Measurements from ENCODE around the gene TMEM132C.

The TMEM132C gene

DNA sequence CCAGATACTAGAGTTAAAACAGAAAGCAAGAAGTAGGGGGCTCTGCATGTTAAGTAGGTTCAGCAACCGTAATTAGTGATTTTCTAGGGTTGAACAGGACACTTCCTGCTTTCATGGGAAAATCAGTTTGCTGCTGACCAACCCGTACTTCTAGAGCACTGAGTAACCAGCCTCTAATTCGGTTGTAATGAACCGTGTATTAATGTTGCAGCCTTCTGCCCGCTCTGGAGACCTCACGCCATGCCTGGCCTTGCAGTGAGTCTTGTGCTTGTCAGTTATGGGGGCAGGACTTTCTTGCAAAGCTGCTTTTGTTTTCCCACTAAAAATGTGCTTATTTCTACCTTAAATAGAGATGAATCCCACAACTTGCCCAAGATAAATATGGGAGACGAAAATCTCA, 89.6 kb downstream of the TMEM132C start:
- no peak overlapping the region for H3K4me3 ChIP-seq (replicated peaks; ENCODE audit: low read depth, low read length)
- TF ChIP-seq, protein P1, sequence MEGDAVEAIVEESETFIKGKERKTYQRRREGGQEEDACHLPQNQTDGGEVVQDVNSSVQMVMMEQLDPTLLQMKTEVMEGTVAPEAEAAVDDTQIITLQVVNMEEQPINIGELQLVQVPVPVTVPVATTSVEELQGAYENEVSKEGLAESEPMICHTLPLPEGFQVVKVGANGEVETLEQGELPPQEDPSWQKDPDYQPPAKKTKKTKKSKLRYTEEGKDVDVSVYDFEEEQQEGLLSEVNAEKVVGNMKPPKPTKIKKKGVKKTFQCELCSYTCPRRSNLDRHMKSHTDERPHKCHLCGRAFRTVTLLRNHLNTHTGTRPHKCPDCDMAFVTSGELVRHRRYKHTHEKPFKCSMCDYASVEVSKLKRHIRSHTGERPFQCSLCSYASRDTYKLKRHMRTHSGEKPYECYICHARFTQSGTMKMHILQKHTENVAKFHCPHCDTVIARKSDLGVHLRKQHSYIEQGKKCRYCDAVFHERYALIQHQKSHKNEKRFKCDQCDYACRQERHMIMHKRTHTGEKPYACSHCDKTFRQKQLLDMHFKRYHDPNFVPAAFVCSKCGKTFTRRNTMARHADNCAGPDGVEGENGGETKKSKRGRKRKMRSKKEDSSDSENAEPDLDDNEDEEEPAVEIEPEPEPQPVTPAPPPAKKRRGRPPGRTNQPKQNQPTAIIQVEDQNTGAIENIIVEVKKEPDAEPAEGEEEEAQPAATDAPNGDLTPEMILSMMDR (IDR thresholded peaks at IDR 0.05; ENCODE audit: low read length, missing control alignments) = no peak

DNA sequence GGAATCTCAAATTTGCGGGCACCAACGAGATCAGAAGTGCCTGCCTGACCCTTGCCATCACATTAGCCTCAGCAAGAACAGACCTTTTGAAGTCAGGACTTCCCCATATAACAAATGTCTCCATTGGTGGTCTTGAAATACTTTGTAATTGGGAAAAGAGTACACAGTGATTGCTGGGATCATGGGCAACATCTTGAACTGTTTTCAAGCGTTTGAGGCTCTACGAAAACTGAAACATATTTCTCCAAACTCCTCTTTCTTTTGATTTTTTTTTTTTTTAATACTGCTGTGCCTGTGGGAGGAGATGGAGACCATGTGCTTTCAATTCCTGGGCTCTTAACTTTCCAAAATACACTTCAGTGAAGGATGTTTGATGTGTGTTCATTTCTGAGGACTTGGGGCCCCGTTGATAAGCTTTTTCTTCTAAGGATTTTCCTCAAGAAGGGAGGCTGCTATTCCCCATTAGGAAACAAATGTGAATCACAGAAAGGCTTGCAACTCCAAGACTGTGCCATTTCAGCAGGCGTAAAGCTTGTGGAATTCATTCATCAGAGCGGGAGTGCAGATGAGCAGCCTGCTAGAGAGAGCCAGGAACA, 94.5 kb downstream of the TMEM132C start:
- TF ChIP-seq, protein P1 (IDR thresholded peaks at IDR 0.05; ENCODE audit: low read length, missing control alignments) = no peak

More for the DNA sequence above, 89.6 kb downstream of the TMEM132C start:
- DNase-seq (ENCODE audit: low read depth) = no peak

DNA sequence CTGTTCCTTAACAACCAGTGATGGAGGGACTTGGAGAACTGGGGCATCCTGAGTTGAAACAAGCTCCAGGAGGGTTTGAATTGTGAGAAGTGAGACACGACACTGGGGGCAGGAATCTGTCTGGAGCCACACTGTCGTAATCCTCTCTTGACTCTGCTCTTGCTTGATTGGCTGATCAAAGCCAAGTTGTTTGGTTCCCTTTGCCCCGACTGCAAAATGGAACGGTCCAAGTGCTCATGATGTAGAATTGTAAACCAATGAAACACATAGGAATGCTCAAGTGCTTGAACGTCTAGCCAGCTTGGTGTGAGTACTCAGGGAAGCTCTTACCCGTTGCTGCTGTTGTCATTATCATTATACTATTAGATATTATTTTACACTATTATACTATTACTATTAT, 98.1 kb downstream of the TMEM132C start:
- no peak overlapping the region for H3K4me3 ChIP-seq (replicated peaks; ENCODE audit: low read depth, low read length)
- TF ChIP-seq, protein P1 (IDR thresholded peaks at IDR 0.05; ENCODE audit: low read length, missing control alignments) = no peak
- no peak for DNase-seq (ENCODE audit: low read depth)

More for the DNA sequence above, 94.5 kb downstream of the TMEM132C start:
- no peak overlapping the region for H3K4me3 ChIP-seq (replicated peaks; ENCODE audit: low read depth, low read length)
- DNase-seq (ENCODE audit: low read depth) = no peak

DNA sequence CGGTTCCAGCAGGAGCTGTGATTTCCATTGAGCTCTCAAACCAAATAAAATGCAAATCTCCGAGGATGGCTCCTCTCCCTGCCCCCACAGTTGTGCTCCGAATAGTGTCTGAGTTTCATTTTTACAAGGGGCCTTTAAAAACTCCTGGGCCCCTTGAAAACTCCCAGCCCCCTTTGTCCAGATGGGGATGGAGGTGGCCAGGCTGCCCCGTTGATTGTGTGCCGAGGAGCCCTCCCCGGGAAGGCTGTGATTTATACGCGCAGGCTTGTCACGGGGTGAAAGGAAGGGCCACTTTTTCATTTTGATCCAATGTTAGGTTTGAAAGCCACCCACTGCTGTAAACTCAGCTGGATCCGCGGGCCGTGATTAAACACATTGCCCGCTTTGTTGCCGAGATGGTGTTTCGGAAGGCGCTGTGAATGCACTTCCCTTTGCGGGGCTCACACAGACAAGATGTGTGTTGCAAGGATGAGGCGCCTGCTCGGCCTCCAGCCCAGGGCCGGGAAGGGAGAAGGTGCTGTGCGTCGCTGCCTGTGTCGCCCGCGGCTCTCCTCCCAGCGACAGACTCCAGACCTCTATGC, 98.8 kb downstream of the TMEM132C start:
- TF ChIP-seq, protein P1 (IDR thresholded peaks at IDR 0.05; ENCODE audit: low read length, missing control alignments) = no peak
- H3K4me3 ChIP-seq (replicated peaks; ENCODE audit: low read depth, low read length) = no peak overlapping the region
- DNase-seq (ENCODE audit: low read depth) = no peak

DNA sequence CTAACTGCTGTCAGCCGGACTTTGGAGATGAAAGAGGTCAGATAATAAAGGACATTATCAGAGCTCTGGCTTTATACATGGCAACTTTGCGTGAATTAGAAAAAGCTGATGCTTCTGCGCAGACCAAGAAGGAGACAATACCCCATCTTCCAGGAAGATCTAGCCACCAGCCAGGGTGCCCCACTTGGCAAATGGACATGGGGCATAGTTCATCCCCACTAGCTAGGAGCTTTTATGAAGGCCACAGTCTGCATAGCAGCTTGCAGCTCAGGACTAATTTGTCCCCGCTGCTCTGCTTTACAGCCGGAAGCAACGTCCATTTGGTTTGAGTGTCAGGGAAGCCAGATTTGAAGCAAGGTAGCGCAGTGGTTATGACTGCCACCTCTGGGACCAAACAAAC, 101.0 kb downstream of the TMEM132C start:
- no peak overlapping the region for H3K4me3 ChIP-seq (replicated peaks; ENCODE audit: low read depth, low read length)
- no peak for DNase-seq (ENCODE audit: low read depth)
- TF ChIP-seq, protein P1 (IDR thresholded peaks at IDR 0.05; ENCODE audit: low read length, missing control alignments) = no peak

DNA sequence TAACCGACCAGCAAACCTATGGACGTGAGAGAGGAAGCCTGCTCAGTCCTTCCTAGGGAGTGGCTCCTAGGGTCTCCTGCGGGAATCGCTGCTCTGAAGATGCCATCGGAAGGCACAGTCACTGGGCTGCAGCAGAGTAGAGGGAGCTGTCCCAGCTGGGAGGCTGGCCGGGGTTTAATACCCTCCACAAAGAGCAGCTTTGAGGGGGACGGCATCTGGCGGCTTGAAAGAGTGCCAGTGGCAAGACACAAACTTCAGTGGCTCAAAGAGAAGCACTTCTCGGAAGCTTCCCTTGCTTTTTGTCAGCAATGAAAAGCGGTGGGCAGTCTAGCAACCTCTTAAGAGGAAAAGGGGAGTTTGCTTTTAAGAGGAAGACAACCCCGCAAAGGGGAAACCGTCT, 114.6 kb downstream of the TMEM132C start:
- TF ChIP-seq, protein P1 (IDR thresholded peaks at IDR 0.05; ENCODE audit: low read length, missing control alignments) = no peak
- no peak for DNase-seq (ENCODE audit: low read depth)
- no peak overlapping the region for H3K4me3 ChIP-seq (replicated peaks; ENCODE audit: low read depth, low read length)

DNA sequence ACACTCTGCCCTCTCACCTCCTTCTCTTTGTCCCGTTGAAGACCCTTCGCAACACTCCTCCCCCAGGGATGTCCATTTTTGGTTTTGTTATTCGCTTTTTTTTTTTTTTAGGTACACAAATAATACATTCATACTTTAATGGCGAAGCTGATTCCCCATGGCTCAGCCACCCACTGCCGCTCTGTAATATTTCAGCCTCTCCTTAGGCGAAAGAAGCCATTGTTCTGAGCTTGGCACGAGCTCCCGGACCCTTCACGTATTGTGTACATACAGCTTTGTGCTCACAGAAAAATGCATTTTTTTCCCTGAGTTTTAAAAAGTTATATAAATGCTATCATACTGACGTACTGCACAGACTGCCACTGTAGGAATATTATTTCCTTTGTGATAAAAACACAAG, 115.0 kb downstream of the TMEM132C start:
- DNase-seq (ENCODE audit: low read depth) = no peak
- H3K4me3 ChIP-seq (replicated peaks; ENCODE audit: low read depth, low read length) = no peak overlapping the region
- TF ChIP-seq, protein P1 (IDR thresholded peaks at IDR 0.05; ENCODE audit: low read length, missing control alignments) = no peak
